ENCODE data around the gene AGO3. TPM values are rescaled to one million over a fixed set of nuclear protein-coding genes. Genes with fewer than 3 reads are reported as not detected.

Gene AGO3
- total RNA-seq, 1 experiment from 2014 or later: 36.4 TPM

DNA sequence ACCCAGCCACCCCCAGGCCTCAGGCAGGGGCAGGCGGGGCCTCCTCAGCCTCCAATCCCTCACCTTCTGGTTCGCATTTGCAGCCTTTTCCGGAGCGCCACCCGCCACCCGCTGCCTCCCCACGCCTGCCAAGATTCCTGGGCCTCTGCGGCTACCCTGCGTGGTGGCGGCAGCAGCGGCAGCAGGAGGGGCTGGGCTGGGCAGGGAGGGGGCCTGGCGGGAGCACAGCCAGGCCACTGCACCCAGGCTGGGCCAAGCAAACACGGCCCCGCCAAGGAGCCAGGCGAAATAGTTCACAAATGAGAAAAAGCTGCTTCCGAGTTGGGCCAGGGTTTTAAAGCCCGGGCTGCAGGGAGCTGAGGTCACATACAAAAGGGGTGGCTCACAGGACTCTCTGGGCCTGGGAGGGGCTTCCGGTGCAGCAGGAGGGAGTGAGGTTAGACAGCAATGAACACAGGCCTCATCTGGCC, 184.3 kb downstream of the AGO3 start:
- no peaks in the 10 kb centered on the region for H3K36me3 ChIP-seq
- H3K27me3 ChIP-seq: no peaks in the 10 kb centered on the region
- peak overlapping the region; percentile 44 for H3K4me3 ChIP-seq
- peak overlapping the region; percentile 56 for H3K27ac ChIP-seq
- no peaks in the 10 kb centered on the region for H3K9me3 ChIP-seq (replicated peaks)
- H3K4me1 ChIP-seq: peaks cover 57% of the 10 kb centered on the region
- DNase-seq: peak; percentile 78 to 83

DNA sequence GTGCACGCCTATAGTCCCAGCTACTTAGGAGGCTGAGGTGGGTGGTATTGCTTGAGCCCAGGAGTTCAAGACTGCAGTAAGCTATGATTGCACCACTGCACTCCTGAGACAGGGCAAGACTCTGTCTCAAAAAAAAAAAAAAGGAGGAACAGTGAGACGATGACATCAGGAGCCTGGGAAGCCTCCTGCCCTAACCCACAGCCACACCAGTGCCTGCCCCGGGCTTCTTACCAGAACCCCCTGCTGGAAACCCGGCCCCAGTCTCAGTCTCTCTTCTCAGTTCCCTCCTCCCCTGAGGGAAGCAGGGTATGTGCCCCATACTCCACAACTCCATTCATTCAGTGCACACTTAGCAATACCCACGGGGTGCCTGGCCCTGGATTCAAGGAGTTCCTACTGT, 185.0 kb downstream of the AGO3 start:
- H3K4me1 ChIP-seq: peaks cover 55% of the 10 kb centered on the region
- DNase-seq: peak in 1 of 2 experiments; percentile 40
- H3K36me3 ChIP-seq: no peaks in the 10 kb centered on the region
- H3K27ac ChIP-seq: peak overlapping the region; percentile 56
- no peaks in the 10 kb centered on the region for H3K9me3 ChIP-seq (replicated peaks)
- H3K27me3 ChIP-seq: no peaks in the 10 kb centered on the region
- H3K4me3 ChIP-seq: no peak overlapping the region

DNA sequence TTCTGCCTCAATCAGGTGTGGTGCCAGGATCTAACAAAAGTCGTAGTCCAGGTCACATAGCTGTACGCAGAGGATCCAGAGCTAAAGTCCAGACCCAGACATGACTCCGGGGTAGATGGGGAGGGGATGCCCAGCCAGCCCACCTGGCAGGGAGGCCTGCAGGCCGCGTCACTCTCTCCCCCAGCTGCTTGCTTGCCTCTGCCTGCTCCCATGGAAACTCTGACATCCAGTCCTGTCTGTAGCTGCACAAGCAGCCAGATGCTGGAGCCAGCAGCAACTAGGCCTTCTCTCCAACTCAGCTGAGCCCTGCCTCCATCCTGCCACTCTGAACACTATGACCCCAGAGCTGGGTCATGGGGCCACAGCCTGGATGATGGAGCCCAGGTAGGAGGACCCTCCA, 186.0 kb downstream of the AGO3 start:
- no peaks in the 10 kb centered on the region for H3K27me3 ChIP-seq
- peak overlapping the region; percentile 4; the same call in 1 of the 2 replicates for H3K27ac ChIP-seq
- H3K9me3 ChIP-seq (replicated peaks): no peaks in the 10 kb centered on the region
- no peak overlapping the region for H3K4me3 ChIP-seq
- DNase-seq: peak; percentile 60 to 61
- H3K4me1 ChIP-seq: peaks cover 55% of the 10 kb centered on the region
- H3K36me3 ChIP-seq: no peaks in the 10 kb centered on the region

DNA sequence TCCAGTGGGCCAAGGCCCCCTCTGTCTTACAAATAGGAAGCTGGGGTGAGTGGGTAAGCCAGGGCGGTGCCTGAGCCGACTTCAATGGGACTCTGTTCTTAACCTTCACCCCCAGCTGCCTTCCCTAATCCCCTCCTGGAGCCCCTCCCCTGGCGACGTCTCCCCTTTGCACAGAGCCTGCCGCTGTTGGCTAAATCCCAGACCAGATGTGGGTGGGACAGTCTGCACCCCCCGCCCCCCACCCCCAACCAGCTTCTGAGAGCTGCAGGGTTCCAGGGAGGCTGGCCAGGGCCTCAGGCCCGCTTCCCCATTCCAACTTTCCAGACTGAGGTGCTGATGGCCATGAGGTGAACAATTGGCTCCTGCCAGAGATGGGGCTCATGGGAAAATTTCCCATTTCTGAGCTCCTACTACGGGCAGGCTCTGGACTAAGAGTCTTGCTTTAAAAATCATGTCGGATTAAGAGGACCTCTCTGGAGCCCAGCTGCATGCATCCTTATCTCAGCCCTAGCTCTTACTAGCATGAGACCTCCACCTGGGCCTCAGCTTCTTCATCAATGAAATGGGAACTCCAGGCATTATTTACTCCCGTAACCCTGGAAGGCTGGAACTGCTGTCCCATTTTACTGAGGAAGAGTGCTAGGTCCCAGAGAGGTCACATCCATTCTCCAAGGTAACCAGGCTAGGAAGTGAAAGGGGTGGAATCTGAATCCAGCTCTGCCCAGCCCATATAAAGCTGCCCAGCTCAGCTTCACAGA, 187.7 kb downstream of the AGO3 start:
- Histone ChIP-seq H3K4me1 (peaks cover 69% of the 10 kb centered on the region), H3K27ac (no peak overlapping the region; the same call in 1 of the 2 replicates)

DNA sequence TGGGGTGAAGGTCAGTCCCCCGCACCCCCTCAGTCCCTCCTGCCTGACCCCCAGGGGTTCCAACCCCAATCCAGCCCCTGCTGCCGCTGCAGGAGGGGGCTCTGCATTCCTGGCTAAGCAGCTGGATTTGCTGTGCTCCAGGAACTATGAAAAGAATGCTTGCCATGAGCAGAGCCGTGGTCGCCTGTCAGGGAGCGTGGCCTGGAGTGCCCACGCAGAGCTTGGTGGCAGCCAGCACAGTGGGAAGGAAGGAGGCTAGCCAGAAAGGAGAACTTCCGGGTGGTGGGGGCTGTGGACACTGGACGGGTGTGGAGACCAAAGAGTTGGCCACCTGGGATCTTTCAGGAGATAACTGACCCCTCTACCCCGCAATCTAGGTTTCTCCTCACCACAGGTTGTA, 188.6 kb downstream of the AGO3 start:
- Histone ChIP-seq H3K27ac (no peak overlapping the region), H3K4me1 (peaks cover 71% of the 10 kb centered on the region)

More for the DNA sequence above, 187.7 kb downstream of the AGO3 start:
- H3K27me3 ChIP-seq: no peaks in the 10 kb centered on the region
- peak; percentile 66 to 70 for DNase-seq
- no peak overlapping the region for H3K4me3 ChIP-seq
- H3K9me3 ChIP-seq (replicated peaks): no peaks in the 10 kb centered on the region
- H3K36me3 ChIP-seq: no peaks in the 10 kb centered on the region

More for the DNA sequence above, 188.6 kb downstream of the AGO3 start:
- H3K27me3 ChIP-seq: peaks cover 3% of the 10 kb centered on the region; the same call in 1 of the 2 replicates
- peak in 1 of 2 experiments; percentile 45 for DNase-seq
- H3K36me3 ChIP-seq: no peaks in the 10 kb centered on the region
- no peak overlapping the region for H3K4me3 ChIP-seq
- H3K9me3 ChIP-seq (replicated peaks): no peaks in the 10 kb centered on the region

Other genes starting within 250 kb of the AGO3 start
- gene C1orf216, start 212.2 kb upstream of the AGO3 start, total RNA-seq (2014; rRNA removed; shearing (Covaris generic)): 9.7 and 12.5 TPM in 2 replicates
- gene CLSPN, start 161.1 kb upstream of the AGO3 start, total RNA-seq (2014; rRNA removed; shearing (Covaris generic)): 85.8 and 95.4 TPM in 2 replicates
- 11.1 and 17.1 TPM in 2 replicates for gene AGO4, start 123.1 kb upstream of the AGO3 start, total RNA-seq (2014; rRNA removed; shearing (Covaris generic))
- 33.3 and 35.1 TPM in 2 replicates for gene AGO1, start 47.9 kb upstream of the AGO3 start, total RNA-seq (2014; rRNA removed; shearing (Covaris generic))
- gene TEKT2, start 153.0 kb downstream of the AGO3 start, total RNA-seq (2014; rRNA removed; shearing (Covaris generic)): 0.15 TPM in 1 of 2 replicates, not detected in the other
- 26.7 and 30.4 TPM in 2 replicates for gene ADPRS, start 157.8 kb downstream of the AGO3 start, total RNA-seq (2014; rRNA removed; shearing (Covaris generic))
- 0.45 and 0.51 TPM in 2 replicates for gene COL8A2, start 194.1 kb downstream of the AGO3 start, total RNA-seq (2014; rRNA removed; shearing (Covaris generic))
- gene TRAPPC3, start 218.4 kb downstream of the AGO3 start, total RNA-seq (2014; rRNA removed; shearing (Covaris generic)): 76.0 and 78.6 TPM in 2 replicates
- gene MAP7D1, start 225.1 kb downstream of the AGO3 start, total RNA-seq (2014; rRNA removed; shearing (Covaris generic)): 91.2 and 96.2 TPM in 2 replicates

All from SJCRH30 (cell line).